Body of pancreas (tissue), 4 donors: ENCODE measurements around the gene GATB.

Experiments
- CTCF ChIP-seq, 7 experiments: fragments of 450-650 bp in 4 of 7; fragments of 200-600 bp in 3 of 7; sonication (generic) in 3 of 7; IDR thresholded peaks; one replicate each; pipeline ENCODE4 v1.5.1; 2016 to 2019; ENCODE audit warnings: antibody characterized with exemption in 7 of 7
- POLR2A ChIP-seq, 3 donors: fragments of 450-650 bp; IDR thresholded peaks; one replicate each; pipeline ENCODE4 v1.6.1; 2016; ENCODE audit warnings: antibody characterized with exemption in 3 of 3, mild to moderate bottlenecking in 2 of 3

- TF ChIP-seq POLR2A (IDR thresholded peaks at IDR 0.05) (no peak), CTCF (IDR thresholded peaks at IDR 0.05) (no peak)
Observed at GRCh38 chr4:151717909-151718628, 42.7 kb downstream of the GATB start.
